ENCODE data around the gene DAB1.

Gene DAB1
- long read RNA-seq, partial matches to known transcripts, result 0 of 3 reads
- long read RNA-seq, other reads (novel, unspliced or antisense), result 3 of 3 reads

DNA sequence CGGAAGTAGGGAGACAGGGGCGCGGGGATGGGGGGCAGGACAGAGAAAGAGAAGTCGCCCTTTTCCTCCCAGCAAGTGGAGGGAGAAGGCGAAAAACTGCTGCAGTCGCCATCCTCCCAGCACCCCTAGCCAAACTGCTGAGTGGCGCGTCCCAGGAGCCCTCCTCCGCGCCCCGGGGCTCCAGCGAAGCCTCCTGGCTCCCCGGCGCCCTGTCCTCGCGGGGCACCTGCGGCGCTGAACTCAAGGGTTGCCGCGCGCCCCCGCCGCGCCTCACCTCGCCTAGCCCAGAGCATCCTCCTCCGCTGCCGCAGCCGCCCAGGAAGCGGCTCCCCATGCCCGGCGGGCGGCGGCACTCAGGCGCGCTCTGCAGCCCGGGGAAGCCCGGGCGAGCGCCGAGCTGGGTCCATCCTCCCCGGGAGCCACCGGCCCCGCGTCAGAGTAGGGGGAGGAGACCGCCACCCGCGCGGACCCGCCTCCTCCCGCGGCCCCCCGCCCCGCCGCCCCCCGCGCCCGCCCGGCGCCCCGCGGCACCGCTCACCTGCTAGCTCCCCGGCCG lies at the start of gene DAB1:
Gene DAB1 (minus strand): TSS at position 405 of the 556 bp plus-strand sequence. CDS start 133,030 bp downstream, outside the sequence.
- DNase-seq (ENCODE audit: low read depth in 1 of 2, low spot score in 1 of 2), result no peak
- no peak within 1 kb of the TSS for H3K27ac ChIP-seq (replicated peaks)

DNA sequence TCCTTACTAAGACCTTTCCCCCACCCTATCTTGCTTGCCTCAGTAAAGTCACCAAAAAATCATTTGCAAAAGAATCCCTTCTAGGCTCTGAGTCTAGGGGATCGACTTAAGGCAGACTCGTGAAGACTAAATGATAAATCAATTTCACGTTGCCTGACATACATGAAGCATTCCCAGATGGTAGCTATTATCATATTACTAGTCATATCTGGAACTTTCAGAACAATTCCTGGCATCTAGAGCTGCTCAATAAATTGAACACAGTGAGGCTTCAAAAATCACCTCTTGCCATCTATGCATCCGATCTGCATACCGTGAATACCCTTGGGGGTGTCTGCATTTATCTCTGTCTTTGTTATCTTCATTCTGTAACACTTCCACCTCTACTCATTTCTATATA lies 49.6 kb upstream of the DAB1 start:
- H3K27me3 ChIP-seq (ENCODE audit: insufficient read depth, poor library complexity, severe bottlenecking), result no peaks in the 10 kb centered on the region
- H3K27ac ChIP-seq (replicated peaks), result no peak overlapping the region
- no peak for DNase-seq (ENCODE audit: low read depth in 1 of 2, low spot score in 1 of 2)
- TF ChIP-seq, protein P1, sequence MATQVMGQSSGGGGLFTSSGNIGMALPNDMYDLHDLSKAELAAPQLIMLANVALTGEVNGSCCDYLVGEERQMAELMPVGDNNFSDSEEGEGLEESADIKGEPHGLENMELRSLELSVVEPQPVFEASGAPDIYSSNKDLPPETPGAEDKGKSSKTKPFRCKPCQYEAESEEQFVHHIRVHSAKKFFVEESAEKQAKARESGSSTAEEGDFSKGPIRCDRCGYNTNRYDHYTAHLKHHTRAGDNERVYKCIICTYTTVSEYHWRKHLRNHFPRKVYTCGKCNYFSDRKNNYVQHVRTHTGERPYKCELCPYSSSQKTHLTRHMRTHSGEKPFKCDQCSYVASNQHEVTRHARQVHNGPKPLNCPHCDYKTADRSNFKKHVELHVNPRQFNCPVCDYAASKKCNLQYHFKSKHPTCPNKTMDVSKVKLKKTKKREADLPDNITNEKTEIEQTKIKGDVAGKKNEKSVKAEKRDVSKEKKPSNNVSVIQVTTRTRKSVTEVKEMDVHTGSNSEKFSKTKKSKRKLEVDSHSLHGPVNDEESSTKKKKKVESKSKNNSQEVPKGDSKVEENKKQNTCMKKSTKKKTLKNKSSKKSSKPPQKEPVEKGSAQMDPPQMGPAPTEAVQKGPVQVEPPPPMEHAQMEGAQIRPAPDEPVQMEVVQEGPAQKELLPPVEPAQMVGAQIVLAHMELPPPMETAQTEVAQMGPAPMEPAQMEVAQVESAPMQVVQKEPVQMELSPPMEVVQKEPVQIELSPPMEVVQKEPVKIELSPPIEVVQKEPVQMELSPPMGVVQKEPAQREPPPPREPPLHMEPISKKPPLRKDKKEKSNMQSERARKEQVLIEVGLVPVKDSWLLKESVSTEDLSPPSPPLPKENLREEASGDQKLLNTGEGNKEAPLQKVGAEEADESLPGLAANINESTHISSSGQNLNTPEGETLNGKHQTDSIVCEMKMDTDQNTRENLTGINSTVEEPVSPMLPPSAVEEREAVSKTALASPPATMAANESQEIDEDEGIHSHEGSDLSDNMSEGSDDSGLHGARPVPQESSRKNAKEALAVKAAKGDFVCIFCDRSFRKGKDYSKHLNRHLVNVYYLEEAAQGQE (IDR thresholded peaks at IDR 0.05; ENCODE audit: insufficient replicate concordance, low read depth), result no peak
- TF ChIP-seq, protein P2, sequence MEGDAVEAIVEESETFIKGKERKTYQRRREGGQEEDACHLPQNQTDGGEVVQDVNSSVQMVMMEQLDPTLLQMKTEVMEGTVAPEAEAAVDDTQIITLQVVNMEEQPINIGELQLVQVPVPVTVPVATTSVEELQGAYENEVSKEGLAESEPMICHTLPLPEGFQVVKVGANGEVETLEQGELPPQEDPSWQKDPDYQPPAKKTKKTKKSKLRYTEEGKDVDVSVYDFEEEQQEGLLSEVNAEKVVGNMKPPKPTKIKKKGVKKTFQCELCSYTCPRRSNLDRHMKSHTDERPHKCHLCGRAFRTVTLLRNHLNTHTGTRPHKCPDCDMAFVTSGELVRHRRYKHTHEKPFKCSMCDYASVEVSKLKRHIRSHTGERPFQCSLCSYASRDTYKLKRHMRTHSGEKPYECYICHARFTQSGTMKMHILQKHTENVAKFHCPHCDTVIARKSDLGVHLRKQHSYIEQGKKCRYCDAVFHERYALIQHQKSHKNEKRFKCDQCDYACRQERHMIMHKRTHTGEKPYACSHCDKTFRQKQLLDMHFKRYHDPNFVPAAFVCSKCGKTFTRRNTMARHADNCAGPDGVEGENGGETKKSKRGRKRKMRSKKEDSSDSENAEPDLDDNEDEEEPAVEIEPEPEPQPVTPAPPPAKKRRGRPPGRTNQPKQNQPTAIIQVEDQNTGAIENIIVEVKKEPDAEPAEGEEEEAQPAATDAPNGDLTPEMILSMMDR (IDR thresholded peaks at IDR 0.05; ENCODE audit: insufficient read depth, low read length), result no peak
- TF ChIP-seq GABPA (IDR thresholded peaks at IDR 0.05; ENCODE audit: low read depth) (no peak), POLR2AphosphoS5 (IDR thresholded peaks at IDR 0.05; ENCODE audit: low read depth) (no peak), SPI1 (IDR thresholded peaks at IDR 0.05; ENCODE audit: borderline replicate concordance, low read depth) (no peak)
- no peak overlapping the region for H3K4me3 ChIP-seq (replicated peaks; ENCODE audit: insufficient read depth, low read length)

More for the DNA sequence above, at the start of gene DAB1:
- Histone ChIP-seq H3K27me3 (ENCODE audit: insufficient read depth, poor library complexity, severe bottlenecking) (peaks cover 48% of the 10 kb centered on the region), H3K4me3 (replicated peaks; ENCODE audit: insufficient read depth, low read length) (no peak within 1 kb of the TSS)
- TF ChIP-seq, protein P2 (IDR thresholded peaks at IDR 0.05; ENCODE audit: insufficient read depth, low read length), result no peak
- TF ChIP-seq GABPA (IDR thresholded peaks at IDR 0.05; ENCODE audit: low read depth) (no peak), POLR2AphosphoS5 (IDR thresholded peaks at IDR 0.05; ENCODE audit: low read depth) (no peak), SPI1 (IDR thresholded peaks at IDR 0.05; ENCODE audit: borderline replicate concordance, low read depth) (no peak)
- TF ChIP-seq, protein P1 (IDR thresholded peaks at IDR 0.05; ENCODE audit: insufficient replicate concordance, low read depth), result no peak

DNA sequence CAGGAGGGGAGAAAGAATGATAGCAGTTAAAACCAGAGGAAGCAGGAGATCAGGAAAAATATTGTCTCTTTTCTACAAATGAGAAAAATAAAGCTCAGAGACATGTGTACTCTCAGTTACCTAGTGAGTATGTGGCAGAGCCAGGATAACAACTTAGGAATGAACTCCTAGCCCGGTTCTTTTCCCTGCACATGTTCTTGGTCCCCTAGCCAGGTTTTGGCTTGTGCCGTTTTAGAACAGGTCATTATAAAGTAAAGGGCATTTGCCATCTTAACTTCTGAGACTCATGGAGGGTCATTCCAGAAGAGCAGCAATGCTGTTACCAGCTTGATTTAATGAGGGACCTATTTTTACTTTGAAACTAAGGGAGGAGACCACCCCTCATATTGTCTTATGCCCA lies 48.1 kb upstream of the DAB1 start:
- no peak for DNase-seq (ENCODE audit: low read depth in 1 of 2, low spot score in 1 of 2)
- no peaks in the 10 kb centered on the region for H3K27me3 ChIP-seq (ENCODE audit: insufficient read depth, poor library complexity, severe bottlenecking)
- H3K27ac ChIP-seq (replicated peaks), result no peak overlapping the region
- TF ChIP-seq POLR2AphosphoS5 (IDR thresholded peaks at IDR 0.05; ENCODE audit: low read depth) (no peak), SPI1 (IDR thresholded peaks at IDR 0.05; ENCODE audit: borderline replicate concordance, low read depth) (no peak), GABPA (IDR thresholded peaks at IDR 0.05; ENCODE audit: low read depth) (no peak)
- TF ChIP-seq, protein P2 (IDR thresholded peaks at IDR 0.05; ENCODE audit: insufficient read depth, low read length), result no peak
- TF ChIP-seq, protein P1 (IDR thresholded peaks at IDR 0.05; ENCODE audit: insufficient replicate concordance, low read depth), result no peak
- no peak overlapping the region for H3K4me3 ChIP-seq (replicated peaks; ENCODE audit: insufficient read depth, low read length)

Measured in HL-60 (cell line).